HepG2 (cell line): ENCODE results near the gene LRRC8E. TPM values are rescaled to one million over a fixed set of nuclear protein-coding genes. Genes with fewer than 3 reads are reported as not detected.
A peak's percentile ranks its signal among the peaks of the same experiment; 100 is the strongest.

Experiments used
- ARNT2 ChIP-seq: sonication (generic); formaldehyde crosslinking; IDR thresholded peaks from 2 replicates; pipeline ENCODE4 v1.8.0; 2022; ENCODE audit warnings: mild to moderate bottlenecking, low read depth, missing genetic modification reagents, moderate library complexity
- ERF ChIP-seq: IDR thresholded peaks from 2 replicates; pipeline ENCODE4 v1.6.1; 2018; ENCODE audit warnings: missing biosample characterization, missing genetic modification reagents
- HES4 ChIP-seq: sonication (generic); formaldehyde crosslinking; IDR thresholded peaks from 2 replicates; pipeline ENCODE4 v1.9.0; 2021; ENCODE audit warnings: mild to moderate bottlenecking, missing genetic modification reagents, borderline replicate concordance
- JARID2 ChIP-seq: sonication (generic); formaldehyde crosslinking; IDR thresholded peaks from 2 replicates; pipeline ENCODE4 v1.8.1; 2023; ENCODE audit warnings: missing genetic modification reagents, inconsistent platforms; ENCODE audit not compliant: insufficient replicate concordance
- JUNB ChIP-seq: sonication (generic); formaldehyde crosslinking; IDR thresholded peaks from 2 replicates; pipeline ENCODE4 v1.8.0; 2022; ENCODE audit warnings: missing genetic modification reagents, mild to moderate bottlenecking, borderline replicate concordance
- KLF11 ChIP-seq: IDR thresholded peaks from 2 replicates; pipeline ENCODE4 v1.6.1; 2016; ENCODE audit warnings: missing compliant biosample characterization
- MIER2 ChIP-seq: IDR thresholded peaks from 2 replicates; pipeline ENCODE4 v1.6.1; 2016; ENCODE audit warnings: missing biosample characterization, missing genetic modification reagents
- NAIF1 ChIP-seq: sonication (generic); formaldehyde crosslinking; IDR thresholded peaks from 2 replicates; pipeline ENCODE4 v1.5.0; 2020; ENCODE audit warnings: mild to moderate bottlenecking, missing genetic modification reagents, borderline replicate concordance
- POLR2A ChIP-seq, 2 experiments: IDR thresholded peaks; 2 replicates each; pipeline ENCODE4 v1.6.1; 2011; ENCODE audit warnings: low read depth in 2 of 2, low read length in 2 of 2, mild to moderate bottlenecking in 1 of 2, moderate library complexity in 1 of 2; ENCODE audit not compliant: insufficient read depth in 1 of 2
- REXO4 ChIP-seq: sonication (generic); formaldehyde crosslinking; IDR thresholded peaks from 2 replicates; pipeline ENCODE4 v1.8.0; 2022; ENCODE audit warnings: missing genetic modification reagents, mild to moderate bottlenecking, borderline replicate concordance
- SALL1 ChIP-seq: sonication (generic); formaldehyde crosslinking; IDR thresholded peaks from 2 replicates; pipeline ENCODE4 v1.8.0; 2022; ENCODE audit warnings: mild to moderate bottlenecking, missing genetic modification reagents
- SAP130 ChIP-seq: IDR thresholded peaks from 2 replicates; pipeline ENCODE4 v1.6.1; 2016; ENCODE audit warnings: low read depth
- SP4 ChIP-seq: sonication (generic); formaldehyde crosslinking; IDR thresholded peaks from 2 replicates; pipeline ENCODE4 v1.8.1; 2023; ENCODE audit warnings: mild to moderate bottlenecking, missing genetic modification reagents
- SPEN ChIP-seq: sonication (generic); formaldehyde crosslinking; IDR thresholded peaks from 2 replicates; pipeline ENCODE4 v1.5.1; 2020; ENCODE audit warnings: low read depth, mild to moderate bottlenecking, missing genetic modification reagents
- THAP11 ChIP-seq: IDR thresholded peaks from 2 replicates; pipeline ENCODE4 v1.6.1; 2016; ENCODE audit warnings: missing biosample characterization, missing genetic modification reagents
- ZFP90 ChIP-seq: sonication (generic); formaldehyde crosslinking; IDR thresholded peaks from 2 replicates; pipeline ENCODE4 v1.8.0; 2022; ENCODE audit warnings: missing genetic modification reagents, mild to moderate bottlenecking, inconsistent platforms, borderline replicate concordance
- ZNF263 ChIP-seq: sonication (generic); formaldehyde crosslinking; IDR thresholded peaks from 2 replicates; pipeline ENCODE4 v1.4.0; 2020; ENCODE audit warnings: missing genetic modification reagents
- ZNF337 ChIP-seq: sonication (generic); formaldehyde crosslinking; IDR thresholded peaks from 2 replicates; pipeline ENCODE4 v1.5.1; 2020; ENCODE audit warnings: missing genetic modification reagents, low read depth, mild to moderate bottlenecking, borderline replicate concordance
- ZNF543 ChIP-seq: sonication (generic); formaldehyde crosslinking; IDR thresholded peaks from 2 replicates; pipeline ENCODE4 v1.4.0; 2020; ENCODE audit warnings: mild to moderate bottlenecking, missing genetic modification reagents
- ZNF891 ChIP-seq: sonication (generic); formaldehyde crosslinking; IDR thresholded peaks from 2 replicates; pipeline ENCODE4 v1.5.0; 2020; ENCODE audit warnings: mild to moderate bottlenecking, missing genetic modification reagents
- polyA plus RNA-seq, 8 experiments: library from polyadenylated mRNA; depleted of rRNA in 3 of 8; stranded (reverse) in 7 of 8; unstranded in 1 of 8; fragments of >200 nt; fragmentation: Illumina TruSeq in 4 of 8; extraction: Trizol in 4 of 8; gene quantifications; 2 replicates each; pipeline versions ENCODE4 v1.2.1 to v1.2.3, GENCODE V29; 2011 to 2016; ENCODE audit warnings: low read depth in 4 of 8, missing spikeins in 1 of 8, mixed read lengths in 1 of 8; ENCODE audit not compliant: insufficient read depth in 1 of 8
- total RNA-seq, 5 experiments: library from RNA; depleted of rRNA; stranded (reverse); fragments of >200 nt; fragmentation: Illumina TruSeq; extraction: Trizol; gene quantifications; 2 replicates each; pipeline ENCODE4 v1.2.3, GENCODE V29; 2016; ENCODE audit warnings: low read depth in 1 of 5
- TF ChIP-seq, protein P1 (sequence below): sonication (generic); formaldehyde crosslinking; IDR thresholded peaks from 2 replicates; pipeline ENCODE4 v1.4.0; 2020; ENCODE audit warnings: mild to moderate bottlenecking, missing genetic modification reagents
- TF ChIP-seq, protein P2 (sequence below): fragments of 450-650 bp; IDR thresholded peaks from 2 replicates; pipeline ENCODE4 v1.6.1; 2017; ENCODE audit warnings: mild to moderate bottlenecking
- TF ChIP-seq, protein P3 (sequence below), 2 experiments: sonication (generic) in 1 of 2; formaldehyde crosslinking in 1 of 2; IDR thresholded peaks; 2 replicates each; pipeline versions ENCODE4 v1.4.0 to v1.6.1; 2018 to 2020; ENCODE audit warnings: missing genetic modification reagents in 2 of 2, borderline replicate concordance in 1 of 2, low read depth in 1 of 2, mild to moderate bottlenecking in 1 of 2, missing biosample characterization in 1 of 2

The LRRC8E gene
- total and polyA plus RNA-seq, 2 of the 13 experiments (the other 11 are each of a cell fraction or from before 2014, with no cell fraction given): 8.0 to 10.3 TPM

DNA sequence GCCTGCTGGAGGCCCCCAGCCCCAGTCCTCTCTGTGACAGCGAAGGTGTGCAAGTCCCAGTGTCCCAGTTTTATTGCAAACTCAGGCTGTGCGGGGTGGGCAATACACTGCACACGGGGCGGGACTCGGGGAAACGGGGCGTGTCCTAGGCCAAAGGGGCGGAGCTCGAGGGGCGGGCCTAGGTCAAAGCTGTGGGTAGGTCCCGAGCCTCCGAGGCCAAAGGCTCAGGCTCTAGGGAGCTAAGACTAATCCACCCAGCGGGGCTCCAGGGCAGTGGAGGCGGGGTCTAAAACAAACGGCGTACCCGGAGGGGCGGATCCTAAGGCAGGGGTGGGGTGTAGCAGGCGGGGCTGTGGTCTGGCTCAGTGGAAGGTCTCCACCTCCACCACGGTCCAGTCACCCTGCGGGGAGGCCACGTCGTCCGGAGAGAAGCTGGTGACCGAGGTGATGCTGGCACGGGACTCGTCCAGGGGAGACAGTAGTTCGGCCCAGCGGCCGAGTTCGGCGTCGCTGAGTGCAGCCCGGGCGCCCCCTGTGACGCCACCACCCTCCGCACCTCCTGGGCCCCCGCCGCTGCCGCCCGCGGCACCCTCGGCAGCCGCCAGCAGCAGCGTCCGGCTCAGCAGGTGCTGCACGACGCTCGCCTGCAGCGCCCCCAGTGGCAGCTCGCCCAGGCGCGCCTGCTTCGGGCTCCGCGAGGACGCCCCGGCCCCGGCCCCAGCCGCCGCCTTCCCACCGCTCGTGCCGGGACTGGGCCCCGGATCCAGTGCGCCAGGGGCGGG, 19.4 kb upstream of the LRRC8E start (continued):
- TF ChIP-seq, protein P1, sequence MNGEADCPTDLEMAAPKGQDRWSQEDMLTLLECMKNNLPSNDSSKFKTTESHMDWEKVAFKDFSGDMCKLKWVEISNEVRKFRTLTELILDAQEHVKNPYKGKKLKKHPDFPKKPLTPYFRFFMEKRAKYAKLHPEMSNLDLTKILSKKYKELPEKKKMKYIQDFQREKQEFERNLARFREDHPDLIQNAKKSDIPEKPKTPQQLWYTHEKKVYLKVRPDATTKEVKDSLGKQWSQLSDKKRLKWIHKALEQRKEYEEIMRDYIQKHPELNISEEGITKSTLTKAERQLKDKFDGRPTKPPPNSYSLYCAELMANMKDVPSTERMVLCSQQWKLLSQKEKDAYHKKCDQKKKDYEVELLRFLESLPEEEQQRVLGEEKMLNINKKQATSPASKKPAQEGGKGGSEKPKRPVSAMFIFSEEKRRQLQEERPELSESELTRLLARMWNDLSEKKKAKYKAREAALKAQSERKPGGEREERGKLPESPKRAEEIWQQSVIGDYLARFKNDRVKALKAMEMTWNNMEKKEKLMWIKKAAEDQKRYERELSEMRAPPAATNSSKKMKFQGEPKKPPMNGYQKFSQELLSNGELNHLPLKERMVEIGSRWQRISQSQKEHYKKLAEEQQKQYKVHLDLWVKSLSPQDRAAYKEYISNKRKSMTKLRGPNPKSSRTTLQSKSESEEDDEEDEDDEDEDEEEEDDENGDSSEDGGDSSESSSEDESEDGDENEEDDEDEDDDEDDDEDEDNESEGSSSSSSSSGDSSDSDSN (CRISPR knock-in tag): peak; percentile 63; the same call in 1 of the 2 replicates
- no peak for TF ChIP-seq KLF11 (CRISPR knock-in tag)
- TF ChIP-seq, protein P2, sequence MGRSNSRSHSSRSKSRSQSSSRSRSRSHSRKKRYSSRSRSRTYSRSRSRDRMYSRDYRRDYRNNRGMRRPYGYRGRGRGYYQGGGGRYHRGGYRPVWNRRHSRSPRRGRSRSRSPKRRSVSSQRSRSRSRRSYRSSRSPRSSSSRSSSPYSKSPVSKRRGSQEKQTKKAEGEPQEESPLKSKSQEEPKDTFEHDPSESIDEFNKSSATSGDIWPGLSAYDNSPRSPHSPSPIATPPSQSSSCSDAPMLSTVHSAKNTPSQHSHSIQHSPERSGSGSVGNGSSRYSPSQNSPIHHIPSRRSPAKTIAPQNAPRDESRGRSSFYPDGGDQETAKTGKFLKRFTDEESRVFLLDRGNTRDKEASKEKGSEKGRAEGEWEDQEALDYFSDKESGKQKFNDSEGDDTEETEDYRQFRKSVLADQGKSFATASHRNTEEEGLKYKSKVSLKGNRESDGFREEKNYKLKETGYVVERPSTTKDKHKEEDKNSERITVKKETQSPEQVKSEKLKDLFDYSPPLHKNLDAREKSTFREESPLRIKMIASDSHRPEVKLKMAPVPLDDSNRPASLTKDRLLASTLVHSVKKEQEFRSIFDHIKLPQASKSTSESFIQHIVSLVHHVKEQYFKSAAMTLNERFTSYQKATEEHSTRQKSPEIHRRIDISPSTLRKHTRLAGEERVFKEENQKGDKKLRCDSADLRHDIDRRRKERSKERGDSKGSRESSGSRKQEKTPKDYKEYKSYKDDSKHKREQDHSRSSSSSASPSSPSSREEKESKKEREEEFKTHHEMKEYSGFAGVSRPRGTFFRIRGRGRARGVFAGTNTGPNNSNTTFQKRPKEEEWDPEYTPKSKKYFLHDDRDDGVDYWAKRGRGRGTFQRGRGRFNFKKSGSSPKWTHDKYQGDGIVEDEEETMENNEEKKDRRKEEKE: no peak
- peak; percentile 73 for TF ChIP-seq SAP130
- no peak for TF ChIP-seq JUNB (CRISPR knock-in tag)
- no peak for TF ChIP-seq ZNF543 (CRISPR knock-in tag)
- TF ChIP-seq ARNT2 (CRISPR knock-in tag): 0 out of 2 replicates have a peak, but pooled peaks have one; percentile 48
- no peak for TF ChIP-seq MIER2
- peak; percentile 43; the same call in 1 of the 2 replicates for TF ChIP-seq ZNF337 (CRISPR knock-in tag)
- TF ChIP-seq, protein P3, sequence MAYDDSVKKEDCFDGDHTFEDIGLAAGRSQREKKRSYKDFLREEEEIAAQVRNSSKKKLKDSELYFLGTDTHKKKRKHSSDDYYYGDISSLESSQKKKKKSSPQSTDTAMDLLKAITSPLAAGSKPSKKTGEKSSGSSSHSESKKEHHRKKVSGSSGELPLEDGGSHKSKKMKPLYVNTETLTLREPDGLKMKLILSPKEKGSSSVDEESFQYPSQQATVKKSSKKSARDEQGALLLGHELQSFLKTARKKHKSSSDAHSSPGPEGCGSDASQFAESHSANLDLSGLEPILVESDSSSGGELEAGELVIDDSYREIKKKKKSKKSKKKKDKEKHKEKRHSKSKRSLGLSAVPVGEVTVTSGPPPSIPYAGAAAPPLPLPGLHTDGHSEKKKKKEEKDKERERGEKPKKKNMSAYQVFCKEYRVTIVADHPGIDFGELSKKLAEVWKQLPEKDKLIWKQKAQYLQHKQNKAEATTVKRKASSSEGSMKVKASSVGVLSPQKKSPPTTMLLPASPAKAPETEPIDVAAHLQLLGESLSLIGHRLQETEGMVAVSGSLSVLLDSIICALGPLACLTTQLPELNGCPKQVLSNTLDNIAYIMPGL (CRISPR knock-in tag; IDR thresholded peaks at IDR 0.05; ENCODE audit: borderline replicate concordance in 1 of 2, low read depth in 1 of 2): peak; percentile 33 to 66; a peak in 3 of 4 replicates
- 0 out of 2 replicates have a peak, but pooled peaks have one; percentile 17 for TF ChIP-seq ZNF263 (CRISPR knock-in tag)
- peak; percentile 70; the same call in 1 of the 2 replicates for TF ChIP-seq SPEN
- peak; percentile 40; the same call in 1 of the 2 replicates for TF ChIP-seq SALL1
- peak; percentile 28; the same call in 1 of the 2 replicates for TF ChIP-seq ZNF891 (CRISPR knock-in tag)
- no peak for TF ChIP-seq JARID2 (CRISPR knock-in tag)
- TF ChIP-seq REXO4: no peak
- TF ChIP-seq THAP11: peak; percentile 58; the same call in 1 of the 2 replicates
- TF ChIP-seq POLR2A (IDR thresholded peaks at IDR 0.05; ENCODE audit: insufficient read depth in 1 of 2, low read depth in 2 of 2, low read length in 2 of 2): peak; percentile 46 to 48; a peak in 3 of 4 replicates
- no peak for TF ChIP-seq NAIF1 (CRISPR knock-in tag)
- TF ChIP-seq SP4 (CRISPR knock-in tag): peak; percentile 67
- TF ChIP-seq HES4 (CRISPR knock-in tag): 0 out of 2 replicates have a peak, but pooled peaks have one; percentile 48
- peak; percentile 24 for TF ChIP-seq ZFP90 (CRISPR knock-in tag)
- peak; percentile 2; the same call in 1 of the 2 replicates for TF ChIP-seq ERF (CRISPR knock-in tag)
